ENCODE measurements around the gene RAB27A. TPM values are rescaled to one million over a fixed set of nuclear protein-coding genes. Genes with fewer than 3 reads are reported as not detected.

The RAB27A gene
- total and polyA plus RNA-seq, 2 of the 8 experiments (the other 6 are each of a cell fraction or from before 2014, with no cell fraction given): 2.3 to 6.5 TPM

- TF ChIP-seq FOSL1 (IDR thresholded peaks at IDR 0.05; ENCODE audit: insufficient read depth, low read depth, low read length) (no peak), TAF1 (IDR thresholded peaks at IDR 0.05; ENCODE audit: low read depth, low read length) (no peak), SP4 (IDR thresholded peaks at IDR 0.05; ENCODE audit: low read length) (no peak)
Observed at GRCh38 chr15:55250941-55251340, 38.7 kb downstream of the RAB27A start (continued).
